Neural progenitor cell (in vitro differentiated cells): ENCODE measurements around the gene PRDM10. TPM values are rescaled to one million over a fixed set of nuclear protein-coding genes. Genes with fewer than 3 reads are reported as not detected.
"Not testable (repeated sequence)": the region's sequence is repeated elsewhere in the genome, so short reads cannot be mapped to it uniquely, and the experiment has no call there.

Experiments used
- DNase-seq: peaks from one replicate; pipeline ENCODE4 v3.0.0-alpha.2; 2016; ENCODE audit warnings: low spot score
- H2AFZ ChIP-seq: fragments of 200-600 bp; sonication (generic); replicated peaks from 2 replicates; pipeline ENCODE4 v1.6.1; 2016; ENCODE audit warnings: antibody characterized with exemption
- H3F3A ChIP-seq: fragments of 200-600 bp; sonication (generic); 2 replicates; pipeline ENCODE4 v1.6.1; 2016; ENCODE audit warnings: antibody characterized with exemption, low read depth
- H3K27ac ChIP-seq: fragments of 200-600 bp; sonication (generic); 2 replicates; pipeline ENCODE4 v1.5.1; 2016; ENCODE audit warnings: mild to moderate bottlenecking
- H3K27me3 ChIP-seq: fragments of 200-600 bp; sonication (generic); 2 replicates; pipeline ENCODE4 v1.6.1; 2016; ENCODE audit warnings: mild to moderate bottlenecking, moderate library complexity
- H3K36me3 ChIP-seq: fragments of 200-600 bp; sonication (generic); 2 replicates; pipeline ENCODE4 v1.5.1; 2016
- H3K4me1 ChIP-seq: fragments of 200-600 bp; sonication (generic); 2 replicates; pipeline ENCODE4 v1.6.1; 2016; ENCODE audit warnings: mixed run types
- H3K4me2 ChIP-seq: fragments of 200-600 bp; sonication (generic); 2 replicates; pipeline ENCODE4 v1.6.1; 2016
- H3K4me3 ChIP-seq: fragments of 200-600 bp; sonication (generic); 2 replicates; pipeline ENCODE4 v1.5.1; 2016
- H3K79me2 ChIP-seq: fragments of 200-600 bp; sonication (generic); 2 replicates; pipeline ENCODE4 v1.6.1; 2016; ENCODE audit warnings: low read depth
- H3K9ac ChIP-seq: fragments of 200-600 bp; sonication (generic); 2 replicates; pipeline ENCODE4 v1.6.1; 2016
- H3K9me3 ChIP-seq: fragments of 200-600 bp; sonication (generic); 2 replicates; pipeline ENCODE4 v1.5.1; 2016; ENCODE audit warnings: low read depth
- H4K20me1 ChIP-seq: fragments of 200-600 bp; sonication (generic); 2 replicates; pipeline ENCODE4 v1.6.1; 2016; ENCODE audit warnings: low read depth
- H3K27ac Mint-ChIP-seq: 3 replicates; pipeline ENCODE4 v1.8.0; 2021; ENCODE audit warnings: mixed read lengths
- H3K27me3 Mint-ChIP-seq: 2 replicates; pipeline ENCODE4 v1.8.0; 2022; ENCODE audit warnings: low read depth, mild to moderate bottlenecking, inconsistent platforms, moderate library complexity, mixed read lengths; ENCODE audit not compliant: insufficient read depth
- H3K36me3 Mint-ChIP-seq: 3 replicates; pipeline ENCODE4 v1.8.0; 2021; ENCODE audit warnings: mixed read lengths
- H3K4me1 Mint-ChIP-seq: 3 replicates; pipeline ENCODE4 v1.8.0; 2021; ENCODE audit warnings: mixed read lengths
- H3K4me3 Mint-ChIP-seq: 3 replicates; pipeline ENCODE4 v1.8.0; 2021; ENCODE audit warnings: mild to moderate bottlenecking, moderate library complexity, mixed read lengths
- H3K9me3 Mint-ChIP-seq: 3 replicates; pipeline ENCODE4 v1.8.0; 2020; ENCODE audit warnings: mixed read lengths
- CTCF ChIP-seq: fragments of 200-600 bp; sonication (generic); IDR thresholded peaks from 2 replicates; pipeline ENCODE4 v1.5.1; 2017; ENCODE audit warnings: antibody characterized with exemption, mild to moderate bottlenecking
- EZH2 ChIP-seq: fragments of 200-600 bp; sonication (generic); IDR thresholded peaks from 2 replicates; pipeline ENCODE4 v1.6.1; 2017; ENCODE audit warnings: antibody characterized with exemption, mild to moderate bottlenecking, moderate library complexity
- EZH2phosphoT487 ChIP-seq: fragments of 200-600 bp; sonication (generic); IDR thresholded peaks from 2 replicates; pipeline ENCODE4 v1.6.1; 2017; ENCODE audit warnings: antibody characterized with exemption
- total RNA-seq: library from RNA; depleted of rRNA; stranded (reverse); fragments of >200 nt; gene quantifications from 2 replicates; pipeline ENCODE4 v1.2.3, GENCODE V29; 2015; ENCODE audit warnings: low replicate concordance

The PRDM10 gene
- total RNA-seq, 1 donor from 2014 or later = 16.3 TPM

DNA sequence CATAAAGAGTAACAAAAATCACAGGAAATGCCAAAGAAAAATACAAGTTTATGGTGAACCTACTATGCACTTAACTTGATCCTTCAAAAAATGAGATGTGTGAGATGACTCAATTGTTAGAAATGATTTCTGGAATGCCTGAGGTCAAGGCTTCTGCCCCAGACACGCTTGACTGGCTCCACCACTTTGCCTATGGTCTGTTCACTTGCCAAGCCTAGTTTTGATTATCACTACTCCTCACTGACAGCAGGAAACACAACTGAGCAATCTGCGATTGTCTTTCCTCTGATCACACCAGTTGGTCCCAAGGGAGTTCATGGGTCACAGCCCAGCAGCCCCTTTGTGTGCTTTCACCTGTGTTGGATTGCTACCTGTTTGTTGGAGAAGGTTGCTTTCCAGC lies 20.6 kb upstream of the PRDM10 start:
- Histone ChIP-seq H3K27ac (no peak overlapping the region), H3K4me1 (no peaks in the 10 kb centered on the region), H2AFZ (no peak overlapping the region), H3K36me3 (no peaks in the 10 kb centered on the region), H3K4me2 (no peak overlapping the region), H3F3A (no peaks in the 10 kb centered on the region), H3K9me3 (no peaks in the 10 kb centered on the region), H3K79me2 (no peaks in the 10 kb centered on the region), H3K27me3 (no peaks in the 10 kb centered on the region), H3K4me3 (no peak overlapping the region), H3K9ac (no peak overlapping the region), H4K20me1 (no peaks in the 10 kb centered on the region)
- H3K27ac Mint-ChIP-seq = no peak overlapping the region
- no peak overlapping the region for H3K4me3 Mint-ChIP-seq
- H3K36me3 Mint-ChIP-seq = peaks cover 3% of the 10 kb centered on the region
- DNase-seq = no peak
- peaks cover 2% of the 10 kb centered on the region for H3K27me3 Mint-ChIP-seq
- H3K4me1 Mint-ChIP-seq = peaks cover 16% of the 10 kb centered on the region
- peaks cover 15% of the 10 kb centered on the region for H3K9me3 Mint-ChIP-seq
- TF ChIP-seq EZH2 = no peak
- no peak for TF ChIP-seq CTCF
- no peak for TF ChIP-seq EZH2phosphoT487

GRCh38 chr11:130022799-130023198 lies 20.2 kb upstream of the PRDM10 start:
- H2AFZ ChIP-seq = peak overlapping the region; percentile 5
- no peak overlapping the region for H3K27ac ChIP-seq
- H3K9me3 Mint-ChIP-seq = peaks cover 15% of the 10 kb centered on the region
- H3K36me3 Mint-ChIP-seq = peaks cover 3% of the 10 kb centered on the region
- no peak overlapping the region for H3K4me3 ChIP-seq
- no peaks in the 10 kb centered on the region for H3K79me2 ChIP-seq
- no peaks in the 10 kb centered on the region for H3K27me3 ChIP-seq
- no peak overlapping the region for H3K4me3 Mint-ChIP-seq
- no peak overlapping the region for H3K4me2 ChIP-seq
- H3K27ac Mint-ChIP-seq = no peak overlapping the region
- H4K20me1 ChIP-seq = no peaks in the 10 kb centered on the region
- H3K9ac ChIP-seq = no peak overlapping the region
- H3K9me3 ChIP-seq = no peaks in the 10 kb centered on the region
- no peaks in the 10 kb centered on the region for H3K4me1 ChIP-seq
- peaks cover 2% of the 10 kb centered on the region for H3K27me3 Mint-ChIP-seq
- no peak for DNase-seq
- no peaks in the 10 kb centered on the region for H3K36me3 ChIP-seq
- no peak for TF ChIP-seq EZH2phosphoT487
- no peak for TF ChIP-seq EZH2
- TF ChIP-seq CTCF = no peak
- H3F3A ChIP-seq = no peaks in the 10 kb centered on the region
- peaks cover 16% of the 10 kb centered on the region for H3K4me1 Mint-ChIP-seq

- DNase-seq, H3K4me2 ChIP-seq, H3K4me1 ChIP-seq, H3K9me3 ChIP-seq, H3K36me3 Mint-ChIP-seq, H3K9ac ChIP-seq, H3K79me2 ChIP-seq, H3K27ac Mint-ChIP-seq, H3K27ac ChIP-seq, H4K20me1 ChIP-seq, H3F3A ChIP-seq, H2AFZ ChIP-seq, H3K27me3 ChIP-seq, H3K27me3 Mint-ChIP-seq, H3K36me3 ChIP-seq, H3K4me3 Mint-ChIP-seq, H3K4me3 ChIP-seq: not testable (repeated sequence)
- Mint-ChIP-seq H3K4me1 (peaks cover 16% of the 10 kb centered on the region), H3K9me3 (peaks cover 15% of the 10 kb centered on the region)
These were observed 19.0 kb upstream of the PRDM10 start for GRCh38 chr11:130021606-130022005.

DNA sequence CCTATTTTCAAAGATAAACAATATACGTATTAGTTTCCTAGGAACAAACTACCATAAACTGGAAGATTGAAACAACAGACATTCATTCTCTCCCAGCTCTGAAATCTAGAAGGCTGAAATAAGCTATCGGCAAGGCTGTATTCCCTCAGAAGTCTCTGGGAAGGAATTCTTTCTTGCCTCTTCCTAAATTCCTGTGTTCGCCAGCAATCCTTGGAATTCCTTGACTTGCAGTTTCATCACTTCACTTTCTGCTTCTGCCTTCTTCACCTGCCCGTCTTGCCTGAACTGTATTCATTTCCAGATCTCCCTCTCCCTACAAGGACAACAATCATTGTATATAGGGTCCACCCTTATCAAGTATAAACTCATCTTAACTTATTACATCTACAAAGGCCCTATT lies 17.7 kb upstream of the PRDM10 start:
- no peak overlapping the region for H3K27ac ChIP-seq
- no peaks in the 10 kb centered on the region for H4K20me1 ChIP-seq
- H3K4me1 ChIP-seq = no peaks in the 10 kb centered on the region
- H3K4me3 ChIP-seq = no peak overlapping the region
- H2AFZ ChIP-seq = peak overlapping the region; percentile 26
- H3K79me2 ChIP-seq = no peaks in the 10 kb centered on the region
- no peaks in the 10 kb centered on the region for H3K27me3 ChIP-seq
- no peak for DNase-seq
- peaks cover 2% of the 10 kb centered on the region for H3K27me3 Mint-ChIP-seq
- H3K9me3 ChIP-seq = peaks cover 3% of the 10 kb centered on the region
- H3K4me3 Mint-ChIP-seq = no peak overlapping the region
- H3K36me3 ChIP-seq = no peaks in the 10 kb centered on the region
- H3K36me3 Mint-ChIP-seq = peaks cover 3% of the 10 kb centered on the region
- H3K4me1 Mint-ChIP-seq = peaks cover 16% of the 10 kb centered on the region
- no peaks in the 10 kb centered on the region for H3F3A ChIP-seq
- TF ChIP-seq EZH2phosphoT487 = no peak
- TF ChIP-seq CTCF = no peak
- TF ChIP-seq EZH2 = no peak
- no peak overlapping the region for H3K9ac ChIP-seq
- H3K27ac Mint-ChIP-seq = no peak overlapping the region
- H3K9me3 Mint-ChIP-seq = peaks cover 19% of the 10 kb centered on the region
- H3K4me2 ChIP-seq = no peak overlapping the region

DNA sequence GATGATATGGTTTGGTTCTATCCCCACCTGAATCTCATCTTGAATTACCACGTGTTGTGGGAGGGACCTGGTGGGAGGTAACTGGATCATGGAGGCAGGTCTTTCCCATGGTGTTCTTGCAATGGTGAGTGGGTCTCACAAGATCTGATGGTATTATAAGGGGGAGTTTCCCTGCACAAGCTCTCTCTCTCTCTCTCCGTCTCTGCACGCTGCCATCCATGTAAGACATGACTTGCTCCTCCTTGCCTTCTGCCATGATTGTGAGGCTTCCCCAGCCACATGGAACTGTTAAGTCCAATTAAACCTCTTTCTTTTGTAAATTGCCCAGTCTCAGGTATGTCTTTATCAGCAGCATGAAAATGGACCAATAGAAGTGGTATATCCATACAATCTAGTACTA lies 13.2 kb upstream of the PRDM10 start:
- not testable (repeated sequence) for H3K4me3 ChIP-seq, H3K79me2 ChIP-seq, H3K9ac ChIP-seq, H3K4me1 Mint-ChIP-seq, DNase-seq, H3K27ac ChIP-seq, H3K9me3 Mint-ChIP-seq, H3K36me3 Mint-ChIP-seq, H2AFZ ChIP-seq, H3K36me3 ChIP-seq, H3K4me3 Mint-ChIP-seq, H3K27me3 Mint-ChIP-seq, H4K20me1 ChIP-seq, H3K27ac Mint-ChIP-seq, H3K9me3 ChIP-seq, H3K27me3 ChIP-seq, H3K4me2 ChIP-seq, H3F3A ChIP-seq, H3K4me1 ChIP-seq
